T1000 (cell line): ENCODE data around the gene DGKB.

ENCODE experiments used
- DNase-seq: peaks from one replicate; lab custom pipeline; 2025; ENCODE audit warnings: mixed read lengths; lab: John Stamatoyannopoulos, UW

The DGKB gene

DNA sequence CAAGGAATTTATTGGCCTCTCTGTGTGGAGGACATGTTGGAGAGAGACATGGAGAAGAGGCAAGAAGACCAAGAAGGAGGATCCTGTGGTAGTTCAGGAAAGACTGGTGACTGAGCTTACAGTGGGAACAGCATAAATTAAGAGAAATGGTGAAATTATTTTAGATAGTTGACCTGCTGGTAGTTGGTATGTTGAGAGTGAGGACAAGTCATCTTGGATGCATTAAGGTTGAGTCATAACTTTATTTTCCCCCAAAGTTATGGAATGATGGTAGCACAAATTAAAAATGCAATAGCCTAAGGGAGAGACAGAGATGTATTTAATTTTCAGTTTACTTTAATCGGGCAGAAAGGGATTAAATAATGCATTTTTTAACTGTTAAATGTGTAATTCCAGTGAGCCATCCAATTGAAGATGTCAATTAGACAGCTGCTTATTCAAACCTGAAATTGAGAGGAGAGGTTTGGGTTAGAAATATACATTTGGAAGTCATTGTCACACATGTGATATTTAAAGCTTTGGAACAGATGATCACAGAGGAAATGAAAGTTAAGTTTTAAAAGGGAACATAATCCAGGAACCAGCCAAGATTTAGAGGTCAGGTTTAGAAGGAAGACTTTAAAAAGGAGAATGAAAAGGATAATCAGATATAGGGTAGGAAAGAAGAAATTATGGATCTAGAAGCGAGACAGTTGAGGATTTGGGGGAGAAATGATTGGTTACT, 80.6 kb downstream of the DGKB start:
- no peak for DNase-seq

DNA sequence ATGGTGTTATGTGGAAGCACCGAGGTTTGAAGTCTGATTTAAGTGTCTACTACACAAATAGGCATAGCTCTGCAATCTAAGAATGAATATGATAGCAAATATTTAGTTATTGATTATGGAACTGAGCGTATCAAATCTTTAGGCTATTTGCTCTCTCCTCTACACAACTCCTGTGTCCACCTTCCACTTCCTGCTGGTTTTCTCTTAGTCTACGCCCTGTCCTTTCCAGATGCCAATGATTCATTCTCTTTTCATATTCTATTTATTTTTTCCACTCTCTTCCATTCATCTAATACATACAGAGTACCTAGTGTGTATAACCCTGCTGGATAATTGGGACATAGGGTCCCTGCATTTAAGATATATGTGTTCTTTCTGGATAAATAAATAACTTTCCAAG, 83.7 kb downstream of the DGKB start:
- DNase-seq = no peak

DNA sequence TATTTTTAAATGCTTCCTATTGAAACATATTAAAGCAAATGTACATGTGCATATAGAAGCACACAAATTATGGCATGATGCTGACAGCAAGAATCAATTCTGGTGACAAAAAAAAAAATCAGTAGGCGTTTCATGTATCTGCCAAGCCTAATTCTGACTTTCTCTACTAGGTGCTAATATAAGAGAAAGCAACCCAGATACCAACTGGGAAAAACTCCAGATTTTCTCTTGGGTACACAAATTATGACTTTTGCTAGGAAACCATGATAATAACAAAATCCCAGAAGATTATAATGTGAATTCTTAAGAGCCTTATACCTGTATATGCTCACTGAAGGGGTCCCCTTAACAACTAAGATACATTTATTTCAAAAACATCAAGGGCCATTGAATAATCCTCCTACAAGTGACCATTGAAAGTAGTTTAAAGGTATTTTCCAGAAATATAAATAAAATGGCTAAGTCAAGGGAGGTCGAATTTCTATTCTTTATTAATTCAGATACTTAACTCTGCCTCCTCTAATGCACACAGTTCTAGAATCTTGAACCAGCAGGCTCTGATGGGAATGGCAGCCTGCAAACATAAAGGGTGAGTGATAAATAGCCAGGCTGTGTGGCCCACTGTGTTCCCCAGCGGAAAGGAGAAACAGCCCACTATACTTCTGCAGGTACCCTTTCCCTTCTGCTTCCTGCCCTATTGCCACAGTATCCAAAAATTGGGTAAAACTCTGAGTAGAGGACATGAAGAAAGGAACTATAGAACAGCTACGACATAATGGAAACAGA, 84.5 kb downstream of the DGKB start:
- DNase-seq = no peak

DNA sequence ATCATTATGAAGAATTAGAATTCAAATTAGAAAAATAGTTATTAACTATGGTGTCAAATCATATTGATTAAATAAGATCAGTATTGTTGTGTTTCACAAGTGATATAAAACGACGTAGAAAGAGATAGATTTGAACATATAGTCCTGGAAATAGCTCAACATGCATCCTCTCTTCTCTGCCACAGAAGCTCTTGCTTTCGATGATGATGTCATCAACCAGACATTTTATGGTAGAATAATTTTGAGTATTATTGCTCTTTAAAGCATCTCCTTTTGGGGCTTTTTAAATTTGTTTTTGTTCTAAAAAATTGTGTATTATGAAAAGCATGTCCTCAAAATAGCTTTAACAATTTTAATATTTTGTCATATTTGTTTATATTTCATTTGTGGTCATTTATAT, 95.0 kb downstream of the DGKB start:
- no peak for DNase-seq

- no peak for DNase-seq
Measured at GRCh38 chr7:14806891-14807290, 95.7 kb downstream of the DGKB start.

GRCh38 chr7:14805105-14805719, 97.3 kb downstream of the DGKB start:
- DNase-seq = no peak

- DNase-seq = no peak
Measured at GRCh38 chr7:14800664-14801063, 101.9 kb downstream of the DGKB start.

DNA sequence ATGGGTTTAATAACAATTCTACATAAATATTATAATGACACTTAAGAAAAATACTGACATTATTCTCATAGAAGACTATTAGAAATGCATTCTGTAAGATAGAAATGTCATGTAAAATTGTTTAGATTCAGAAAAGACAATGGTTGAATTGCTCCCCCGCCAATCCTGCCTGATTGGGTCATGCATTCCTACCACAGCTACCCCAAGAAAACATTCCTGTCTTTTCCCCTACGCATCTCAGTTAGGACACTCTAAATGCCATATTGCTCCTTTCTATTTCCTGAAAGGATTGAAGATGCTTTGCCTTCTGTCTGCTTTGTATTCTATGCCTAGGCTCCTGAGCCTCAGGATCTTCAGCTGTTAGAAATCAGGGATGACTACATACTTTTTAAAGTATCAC, 109.4 kb downstream of the DGKB start:
- DNase-seq = no peak

DNA sequence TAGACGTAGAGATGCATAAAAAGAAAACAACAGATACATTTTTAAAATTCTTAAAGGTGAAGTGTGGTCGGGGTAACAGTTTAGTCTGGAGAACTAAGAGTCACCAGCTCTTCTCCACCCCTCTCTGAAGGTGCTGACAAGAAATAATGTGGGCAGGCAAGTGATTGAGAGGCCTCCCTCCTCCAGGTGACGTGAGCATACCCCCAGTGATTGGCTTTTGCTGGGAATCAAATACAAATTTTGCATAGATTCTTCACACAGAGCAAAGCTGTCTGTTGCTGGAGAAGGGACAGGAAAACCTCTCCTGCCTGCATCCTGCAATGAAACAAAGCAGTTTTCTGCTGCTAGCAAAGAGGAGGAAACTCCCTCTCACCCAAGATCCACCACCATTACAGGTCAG, 115.0 kb downstream of the DGKB start:
- DNase-seq = no peak

DNA sequence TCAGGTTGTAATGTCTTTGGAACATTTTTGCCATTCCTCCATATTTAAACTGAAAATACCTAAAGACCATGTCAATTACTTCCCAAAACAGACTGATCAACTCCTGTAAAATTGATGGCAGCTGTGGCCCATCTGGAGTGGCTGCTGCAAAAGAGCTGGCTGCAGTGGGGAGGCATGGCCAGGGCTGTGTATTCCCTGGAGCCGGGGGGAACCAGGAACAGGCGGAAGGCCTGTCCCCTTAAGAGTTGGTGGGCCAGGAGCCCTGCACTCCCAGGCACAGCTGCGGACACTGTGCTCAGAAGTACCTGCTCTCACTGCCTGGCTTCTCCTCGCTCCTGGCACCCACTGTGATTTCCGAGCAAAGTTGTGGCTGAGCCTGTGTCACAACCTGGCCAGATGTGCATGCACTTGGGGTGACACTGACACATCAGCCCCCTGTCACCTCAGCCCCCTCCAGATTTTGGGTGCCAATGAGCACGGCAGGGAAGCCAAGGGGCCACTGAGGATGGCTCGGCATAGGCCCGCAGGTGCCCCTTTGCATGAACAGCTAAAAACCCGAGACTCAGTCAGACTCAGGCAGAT, 116.1 kb downstream of the DGKB start:
- no peak for DNase-seq

DNA sequence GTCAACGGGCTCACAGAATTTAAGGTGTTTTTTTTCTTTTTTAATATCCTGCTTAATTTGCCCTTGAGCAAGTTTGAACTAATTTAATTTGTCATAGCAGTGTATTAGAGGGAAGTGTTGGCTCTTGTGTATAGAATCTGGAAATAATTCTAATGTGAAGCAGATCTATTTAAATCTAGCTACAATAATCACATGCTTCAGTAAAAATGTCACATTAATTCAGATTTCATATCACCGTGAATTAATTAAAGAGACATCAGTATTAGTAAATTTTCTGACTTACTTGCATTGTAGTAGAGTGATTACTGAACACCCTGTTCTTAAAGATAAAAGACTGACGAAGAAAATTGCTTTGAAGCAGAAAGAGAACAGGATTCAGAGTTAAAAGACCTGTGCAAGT, 124.7 kb downstream of the DGKB start:
- DNase-seq = no peak

DNA sequence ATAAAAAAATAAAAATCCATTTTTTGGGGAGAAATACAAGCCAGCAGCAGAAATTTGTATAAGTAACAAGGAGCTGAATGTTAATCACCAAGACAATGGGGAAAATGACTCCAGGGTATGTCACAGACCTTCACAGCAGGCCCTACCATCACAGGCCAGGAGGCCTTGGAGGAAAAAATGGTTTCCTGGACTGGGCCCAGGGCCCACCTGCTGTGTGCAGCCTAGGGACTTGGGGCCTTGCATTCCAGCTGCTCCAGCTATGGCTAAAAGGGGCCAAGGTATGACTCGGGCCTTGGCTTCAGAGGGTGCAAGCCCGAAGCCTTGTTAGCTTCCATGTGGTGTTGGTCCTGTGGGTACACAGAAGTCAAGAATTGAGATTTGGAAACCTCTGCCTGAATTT, 126.3 kb downstream of the DGKB start:
- DNase-seq = no peak

GRCh38 chr7:14773729-14774271, 128.8 kb downstream of the DGKB start:
- DNase-seq = no peak

DNA sequence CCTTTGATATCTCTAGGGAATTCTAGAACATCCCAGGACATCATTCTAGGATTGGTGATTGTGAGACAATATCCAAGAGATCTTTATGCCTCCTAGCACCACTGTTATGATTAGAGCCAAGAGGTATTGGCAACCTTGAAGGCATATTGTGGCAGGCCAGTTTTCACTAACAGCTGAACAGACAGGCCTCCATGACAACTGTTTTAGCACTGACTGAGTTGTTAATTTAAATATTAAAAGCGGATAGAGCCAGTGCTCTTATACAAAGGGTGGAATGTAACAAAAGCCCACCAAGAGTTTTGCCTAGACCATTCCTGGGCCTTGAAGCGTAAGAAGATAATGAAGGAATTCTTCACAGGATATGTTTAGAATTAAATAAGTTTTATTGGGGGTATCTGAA, 131.9 kb downstream of the DGKB start:
- no peak for DNase-seq

- DNase-seq = no peak
Measured at GRCh38 chr7:14769261-14769660, 133.3 kb downstream of the DGKB start.

- no peak for DNase-seq
Measured at GRCh38 chr7:14767716-14768425, 134.7 kb downstream of the DGKB start.

DNA sequence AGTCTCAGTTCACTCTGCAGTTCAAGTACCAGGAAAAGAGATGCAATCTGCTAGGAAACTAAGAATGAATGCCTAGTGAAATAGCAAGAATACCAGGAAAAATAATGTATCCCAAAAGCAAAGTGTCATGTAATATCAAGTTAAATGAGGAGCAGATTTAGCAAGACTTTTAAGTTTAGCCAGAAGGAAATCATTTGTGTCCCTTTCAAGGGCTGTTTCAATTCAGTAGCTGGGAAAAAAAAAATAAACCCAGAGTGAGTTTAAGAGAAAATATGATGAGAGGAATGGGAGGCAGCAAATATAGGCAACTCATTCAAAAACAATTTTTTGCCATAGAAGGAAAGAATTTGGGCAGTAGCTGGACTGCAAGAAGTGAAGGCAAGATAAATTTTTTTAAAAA, 135.8 kb downstream of the DGKB start:
- no peak for DNase-seq

GRCh38 chr7:14765731-14766130, 136.8 kb downstream of the DGKB start:
- no peak for DNase-seq

DNA sequence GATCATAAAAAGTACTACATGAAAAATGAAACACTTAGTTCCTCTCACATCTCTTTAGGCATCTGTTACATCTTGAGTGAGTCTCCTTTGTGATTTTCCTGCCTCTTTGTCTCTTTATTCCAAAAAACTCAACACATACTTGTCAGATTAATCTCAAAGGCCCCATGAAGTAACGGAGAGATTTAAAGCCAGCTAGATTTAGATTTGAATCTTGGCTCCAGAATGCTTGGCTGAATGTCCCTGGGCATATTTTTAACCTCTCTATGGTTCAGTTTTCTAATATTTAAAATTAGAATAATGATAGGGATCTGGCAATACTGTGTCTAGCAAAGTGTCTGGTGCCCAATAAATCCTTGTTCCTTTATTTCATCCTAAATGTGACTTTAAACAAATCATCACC, 140.0 kb downstream of the DGKB start:
- DNase-seq = no peak

- DNase-seq = no peak
Measured at GRCh38 chr7:14761510-14762296, 140.8 kb downstream of the DGKB start.
